Embryonic facial prominence (tissue), 1 donor: ENCODE data around the gene SPAG5.
A peak's percentile ranks its signal among the peaks of the same experiment; 100 is the strongest.
"Not testable (repeated sequence)": the region's sequence is repeated elsewhere in the genome, so short reads cannot be mapped to it uniquely, and the experiment has no call there.

Experiments
- DNase-seq: peaks from one replicate; pipeline ENCODE4 v3.0.0-alpha.2; 2016; ENCODE audit errors: extremely low spot score

SPAG5 gene

GRCh38 chr17:28612936-28613872, 14.4 kb upstream of the SPAG5 start:
- DNase-seq, result no peak

- DNase-seq, result no peak
Measured at GRCh38 chr17:28612531-28612930, 13.7 kb upstream of the SPAG5 start.

- no peak for DNase-seq
Measured at GRCh38 chr17:28610376-28610775, 11.6 kb upstream of the SPAG5 start.

GRCh38 chr17:28604031-28604430, 5.2 kb upstream of the SPAG5 start:
- DNase-seq, result not testable (repeated sequence)

- DNase-seq, result peak; percentile 10
Measured at GRCh38 chr17:28599311-28600184, 723 bp upstream of the SPAG5 start.

GRCh38 chr17:28598389-28598788, 436 bp downstream of the SPAG5 start:
- DNase-seq, result no peak

- DNase-seq, result no peak
Measured at GRCh38 chr17:28597606-28598383, 1.0 kb downstream of the SPAG5 start.

GRCh38 chr17:28592260-28592659, 6.6 kb downstream of the SPAG5 start:
- no peak for DNase-seq

- no peak for DNase-seq
Measured at GRCh38 chr17:28585851-28586250, 13.0 kb downstream of the SPAG5 start.

- no peak for DNase-seq
Measured at GRCh38 chr17:28584434-28584833, 14.4 kb downstream of the SPAG5 start.

- no peak for DNase-seq
Measured at GRCh38 chr17:28582513-28582912, 16.3 kb downstream of the SPAG5 start.

- DNase-seq, result no peak
Measured at GRCh38 chr17:28580959-28581358, 17.9 kb downstream of the SPAG5 start.

GRCh38 chr17:28579526-28579925, 19.3 kb downstream of the SPAG5 start:
- no peak for DNase-seq

- no peak for DNase-seq
Measured at GRCh38 chr17:28578246-28579195, 20.3 kb downstream of the SPAG5 start.

- no peak for DNase-seq
Measured at GRCh38 chr17:28577466-28577824, 21.4 kb downstream of the SPAG5 start.

- peak; percentile 25 for DNase-seq
Measured at GRCh38 chr17:28576758-28577465, 21.9 kb downstream of the SPAG5 start, which contains the start of gene ALDOC. TSS of gene ALDOC (minus strand) at chr17:28576895. CDS start at chr17:28575532, 1,363 bp downstream.

- not testable (repeated sequence) for DNase-seq
Measured at GRCh38 chr17:28576016-28576415, 22.8 kb downstream of the SPAG5 start.

GRCh38 chr17:28575126-28575795, 23.6 kb downstream of the SPAG5 start:
- DNase-seq, result no peak

- no peak for DNase-seq
Measured at GRCh38 chr17:28574526-28574925, 24.3 kb downstream of the SPAG5 start.
